Common myeloid progenitor, CD34-positive (primary cell): ENCODE data around the gene ZMYND8.
A peak's percentile ranks its signal among the peaks of the same experiment; 100 is the strongest.
"Not testable (repeated sequence)": the region's sequence is repeated elsewhere in the genome, so short reads cannot be mapped to it uniquely, and the experiment has no call there.

Experiments
- CTCF ChIA-PET: fragments of 350-600 bp; sonication (Branson Sonifier 250); formaldehyde crosslinking; loops from one replicate; lab custom pipeline; 2021; ENCODE audit warnings: antibody characterized with exemption; lab: Charles Lee
- POLR2A ChIA-PET: fragments of 350-600 bp; sonication (Branson Sonifier 250); formaldehyde crosslinking; loops from one replicate; lab custom pipeline; 2021; ENCODE audit warnings: antibody characterized with exemption; lab: Charles Lee
- DNase-seq, 3 donors: peaks; one replicate each; pipeline versions ENCODE4 v3.0.0 to v3.0.0-alpha.2; 2013
- H3K27ac ChIP-seq, 2 experiments: 1 replicate in 1 of 2; 2 replicates in 1 of 2; pipeline ENCODE4 v1.7.0; 2013; ENCODE audit warnings: inconsistent platforms in 2 of 2, low read length in 2 of 2, mild to moderate bottlenecking in 2 of 2, low read depth in 1 of 2, moderate library complexity in 1 of 2; ENCODE audit not compliant: severe bottlenecking in 2 of 2, insufficient read depth in 1 of 2, poor library complexity in 1 of 2
- H3K27me3 ChIP-seq, 5 experiments: replicated peaks in 2 of 5; 1 replicate in 3 of 5; 2 replicates in 2 of 5; pipeline versions ENCODE4 v1.6.1 to v1.7.0; 2013; ENCODE audit warnings: low read length in 4 of 5, mild to moderate bottlenecking in 2 of 5, moderate library complexity in 2 of 5, inconsistent platforms in 1 of 5; ENCODE audit not compliant: insufficient read depth in 5 of 5, control insufficient read depth in 4 of 5
- H3K36me3 ChIP-seq, 4 experiments: 1 replicate in 2 of 4; 2 replicates in 2 of 4; pipeline versions ENCODE4 v1.6.1 to v1.7.0; 2013; ENCODE audit warnings: low read length in 3 of 4, control low read depth in 1 of 4, mild to moderate bottlenecking in 1 of 4; ENCODE audit not compliant: control insufficient read depth in 4 of 4, insufficient read depth in 4 of 4
- H3K4me1 ChIP-seq, 4 experiments: 1 replicate in 3 of 4; 2 replicates in 1 of 4; pipeline versions ENCODE4 v1.6.1 to v1.7.1; 2013; ENCODE audit warnings: low read length in 3 of 4, mild to moderate bottlenecking in 3 of 4, control low read depth in 1 of 4, inconsistent platforms in 1 of 4, moderate library complexity in 1 of 4; ENCODE audit not compliant: control insufficient read depth in 4 of 4, insufficient read depth in 4 of 4; ENCODE audit errors: control extremely low read depth in 1 of 4
- H3K4me3 ChIP-seq, 7 experiments: 1 replicate in 4 of 7; 2 replicates in 3 of 7; pipeline versions ENCODE4 v1.5.1 to v1.7.0; 2013; ENCODE audit warnings: mild to moderate bottlenecking in 7 of 7, low read length in 6 of 7, moderate library complexity in 6 of 7, inconsistent platforms in 2 of 7, low read depth in 2 of 7, control low read depth in 1 of 7; ENCODE audit not compliant: insufficient read depth in 4 of 7, control insufficient read depth in 1 of 7; ENCODE audit errors: extremely low read depth in 1 of 7
- H3K9me3 ChIP-seq, 5 experiments: 1 replicate in 4 of 5; 2 replicates in 1 of 5; pipeline versions ENCODE4 v1.6.1 to v1.7.1; 2013; ENCODE audit warnings: low read length in 4 of 5, mild to moderate bottlenecking in 2 of 5, inconsistent platforms in 1 of 5, low read depth in 1 of 5, moderate library complexity in 1 of 5; ENCODE audit not compliant: control insufficient read depth in 4 of 5, insufficient read depth in 2 of 5; ENCODE audit errors: control extremely low read depth in 1 of 5
- WGBS: methylation state at CpG from one replicate; pipeline ENCODE4 v1.1.5; 2013; ENCODE audit not compliant: insufficient coverage; 5-methylcytosine and 5-hydroxymethylcytosine counted together

Gene ZMYND8

GRCh38 chr20:47269309-47270165 is 87.0 kb downstream of the ZMYND8 start:
- H3K27me3 ChIP-seq, result no peaks in the 10 kb centered on the region
- 94% methylated on average over 3 of the region's 7 CpGs for WGBS
- H3K4me3 ChIP-seq, result no peak overlapping the region
- ChIA-PET POLR2A (no interaction called here), CTCF (interaction anchor here (1.2 to 15.6 kb wide), 5 partner anchors 11 to 351 kb away, joined by 3 to 312 read pairs (median 14); no protein-coding TSS in a partner anchor)
- H3K36me3 ChIP-seq, result peaks cover 20 to 64% (median 41%) of the 10 kb centered on the region in 4 experiments
- no peak for DNase-seq
- no peaks in the 10 kb centered on the region for H3K9me3 ChIP-seq
- H3K4me1 ChIP-seq, result peaks cover 0 to 11% (median 2%) of the 10 kb centered on the region in 4 experiments
- no peak overlapping the region for H3K27ac ChIP-seq

DNA sequence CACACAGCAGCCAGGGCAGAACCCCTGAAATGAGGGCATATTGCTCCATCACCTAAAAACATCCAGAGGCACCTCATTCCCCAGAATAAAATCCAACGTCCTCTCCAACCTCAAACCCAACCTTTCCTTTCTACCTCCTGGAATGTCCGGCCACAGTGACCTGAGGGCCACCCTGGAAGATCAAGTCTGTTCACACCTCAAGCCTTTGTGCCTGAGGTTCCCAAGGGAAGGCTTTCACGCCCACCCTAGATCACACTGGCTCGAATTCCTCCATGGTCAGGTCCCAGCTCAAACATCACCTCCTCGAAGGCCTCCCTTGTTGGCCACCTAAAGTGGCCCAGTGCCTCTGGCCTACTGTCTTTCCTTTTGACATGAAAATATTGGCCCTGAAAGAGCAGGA is 88.9 kb downstream of the ZMYND8 start:
- Histone ChIP-seq H3K4me1 (no peaks in the 10 kb centered on the region), H3K4me3 (no peak overlapping the region), H3K27ac (no peak overlapping the region), H3K36me3 (peaks cover 25 to 74% (median 46%) of the 10 kb centered on the region in 4 experiments), H3K27me3 (no peaks in the 10 kb centered on the region), H3K9me3 (no peaks in the 10 kb centered on the region)
- POLR2A ChIA-PET, result no interaction called here
- 98% methylated on average over 5 of the region's 5 CpGs for whole genome bisulfite sequencing
- CTCF ChIA-PET, result no interaction called here
- no peak for DNase-seq

GRCh38 chr20:47266847-47267515 is 89.5 kb downstream of the ZMYND8 start:
- 100% methylated on average over 4 of the region's 7 CpGs for WGBS
- peaks cover 25 to 77% (median 50%) of the 10 kb centered on the region in 4 experiments for H3K36me3 ChIP-seq
- CTCF ChIA-PET, result no interaction called here

DNA sequence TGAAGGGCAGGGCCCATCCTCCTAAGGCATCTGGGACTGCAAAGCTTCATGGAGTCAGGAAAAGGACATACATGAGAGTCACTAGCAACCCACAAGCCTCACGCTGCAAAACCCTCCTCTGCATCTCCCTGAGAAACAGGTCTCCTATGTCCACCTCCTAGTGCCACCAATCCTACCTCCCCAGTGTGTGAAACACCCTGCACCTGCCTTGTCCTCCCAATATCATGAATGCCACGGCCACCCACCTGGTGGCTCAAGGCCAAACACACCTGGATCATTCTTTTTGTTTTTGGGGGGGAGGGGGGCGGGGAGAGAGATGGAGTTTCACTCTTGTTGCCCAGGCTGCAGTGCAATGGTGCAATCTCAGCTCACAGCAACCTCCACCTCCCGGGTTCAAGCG is 90.5 kb downstream of the ZMYND8 start:
- 100% methylated on average over 3 of the region's 5 CpGs for WGBS
- Histone ChIP-seq H3K27me3 (no peaks in the 10 kb centered on the region), H3K27ac (peak overlapping the region in 1 of 2 experiments; percentile 3), H3K9me3 (no peaks in the 10 kb centered on the region), H3K4me1 (no peaks in the 10 kb centered on the region), H3K36me3 (peaks cover 28 to 80% (median 52%) of the 10 kb centered on the region in 4 experiments), H3K4me3 (no peak overlapping the region)
- DNase-seq, result no peak
- POLR2A ChIA-PET, result no interaction called here
- CTCF ChIA-PET, result no interaction called here

More at GRCh38 chr20:47266847-47267515, 89.5 kb downstream of the ZMYND8 start:
- Histone ChIP-seq H3K27ac (no peak overlapping the region), H3K27me3 (no peaks in the 10 kb centered on the region), H3K4me1 (no peaks in the 10 kb centered on the region), H3K9me3 (no peaks in the 10 kb centered on the region), H3K4me3 (no peak overlapping the region)
- POLR2A ChIA-PET, result no interaction called here
- no peak for DNase-seq

- CTCF ChIA-PET, result interaction anchor here (3.2 kb wide), 1 partner anchor 118 kb away, joined by 13 read pairs; no protein-coding TSS in a partner anchor
- Histone ChIP-seq H3K27ac (peak overlapping the region in 1 of 2 experiments; percentile 3), H3K4me3 (no peak overlapping the region), H3K4me1 (peaks cover 0 to under 1% (median 0%) of the 10 kb centered on the region in 4 experiments), H3K27me3 (no peaks in the 10 kb centered on the region), H3K9me3 (no peaks in the 10 kb centered on the region), H3K36me3 (peaks cover 31 to 83% (median 54%) of the 10 kb centered on the region in 4 experiments)
- WGBS, result 96% methylated on average over 5 of the region's 6 CpGs
- DNase-seq, result no peak
- POLR2A ChIA-PET, result no interaction called here
Observed at GRCh38 chr20:47265214-47265613, 91.3 kb downstream of the ZMYND8 start.

DNA sequence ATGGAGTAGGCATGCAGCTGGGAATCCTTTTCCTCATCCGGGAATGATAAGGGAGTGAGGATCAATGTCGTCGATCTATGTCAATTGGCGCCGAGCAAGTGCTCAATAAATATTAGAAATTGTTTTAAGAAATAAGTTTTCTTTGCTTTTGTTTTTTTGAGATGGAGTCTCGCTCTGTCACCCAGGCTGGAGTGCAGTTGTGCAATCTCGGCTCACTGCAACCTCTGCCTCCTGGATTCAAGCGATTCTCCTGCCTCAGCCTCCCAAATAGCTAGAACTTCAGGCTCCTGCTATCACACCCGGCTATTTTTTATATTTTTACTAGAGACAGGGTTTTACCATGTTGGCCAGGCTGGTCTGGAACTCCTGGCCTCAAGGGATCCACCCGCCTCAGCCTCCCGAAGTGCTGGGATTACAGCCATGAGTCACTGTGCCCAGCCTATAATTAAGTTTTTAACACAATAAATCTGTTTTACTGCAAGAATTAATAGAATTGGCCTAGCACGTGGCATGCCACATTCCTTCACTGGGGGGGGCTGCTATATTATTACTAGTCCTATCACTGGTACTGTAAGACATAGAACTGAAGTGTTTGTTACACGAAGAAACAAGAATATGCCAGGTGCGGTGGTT is 92.2 kb downstream of the ZMYND8 start:
- H3K36me3 ChIP-seq, result peaks cover 31 to 84% (median 56%) of the 10 kb centered on the region in 4 experiments
- ChIA-PET POLR2A (interaction anchor here (0.7 kb wide), 1 partner anchor 236 kb away, joined by 3 read pairs; no protein-coding TSS in a partner anchor), CTCF (interaction anchor here (0.9 to 3.2 kb wide), 4 partner anchors 8 to 119 kb away, joined by 3 to 13 read pairs (median 8); no protein-coding TSS in a partner anchor)
- WGBS, result 92% methylated on average over 11 of the region's 14 CpGs
- not testable (repeated sequence) for H3K9me3 ChIP-seq, H3K4me3 ChIP-seq, H3K4me1 ChIP-seq, DNase-seq, H3K27me3 ChIP-seq, H3K27ac ChIP-seq
